Brain microvascular endothelial cell (primary cell): ENCODE results near the gene PIK3C2B.

Experiments used
- DNase-seq: peaks from one replicate; pipeline ENCODE4 v3.0.0-alpha.2; 2020
- H3K27ac ChIP-seq: fragments of 250-450 bp; sonication (Bioruptor Pico); 2 replicates; pipeline ENCODE4 v1.5.1; 2020; ENCODE audit warnings: mild to moderate bottlenecking, moderate library complexity
- H3K27me3 ChIP-seq: fragments of 250-450 bp; sonication (Bioruptor Pico); replicated peaks from 2 replicates; pipeline ENCODE4 v1.5.1; 2020; ENCODE audit warnings: mild to moderate bottlenecking
- H3K36me3 ChIP-seq: fragments of 250-450 bp; sonication (Bioruptor Pico); replicated peaks from 2 replicates; pipeline ENCODE4 v1.5.1; 2020; ENCODE audit warnings: mild to moderate bottlenecking
- H3K4me3 ChIP-seq: 2 replicates; pipeline ENCODE4 v1.5.1; 2011; ENCODE audit warnings: low read depth, mild to moderate bottlenecking, control low read depth, low read length, moderate library complexity
- CTCF ChIP-seq: IDR thresholded peaks from 2 replicates; pipeline ENCODE4 v1.5.1; 2011; ENCODE audit warnings: low read depth, mild to moderate bottlenecking, moderate library complexity, low read length, control low read depth, inconsistent platforms; ENCODE audit errors: missing control alignments
- in situ Hi-C: cut with HindIII; loops from 2 replicates; pipeline ENCODE4 v1.10.0; 2017; ENCODE audit warnings: low sequenced_read_pairs, low pct_ligation_motif_present

Gene PIK3C2B

GRCh38 chr1:204450461-204451257 is 43.9 kb downstream of the PIK3C2B start:
- no peaks in the 10 kb centered on the region for H3K36me3 ChIP-seq
- TF ChIP-seq CTCF, result no peak
- no peak overlapping the region for H3K4me3 ChIP-seq
- H3K27ac ChIP-seq, result no peak overlapping the region
- in situ Hi-C loops, result no loop called here
- H3K27me3 ChIP-seq, result no peaks in the 10 kb centered on the region
- no peak for DNase-seq

- no peaks in the 10 kb centered on the region for H3K36me3 ChIP-seq
Observed at GRCh38 chr1:204449678-204450280, 44.8 kb downstream of the PIK3C2B start.

GRCh38 chr1:204448991-204449677 is 45.5 kb downstream of the PIK3C2B start:
- TF ChIP-seq CTCF, result no peak
- DNase-seq, result no peak
- in situ Hi-C loops, result no loop called here
- no peaks in the 10 kb centered on the region for H3K36me3 ChIP-seq
- no peaks in the 10 kb centered on the region for H3K27me3 ChIP-seq
- H3K4me3 ChIP-seq, result no peak overlapping the region
- no peak overlapping the region for H3K27ac ChIP-seq

More at GRCh38 chr1:204449678-204450280, 44.8 kb downstream of the PIK3C2B start:
- TF ChIP-seq CTCF, result no peak
- in situ Hi-C loops, result no loop called here
- no peak for DNase-seq
- Histone ChIP-seq H3K4me3 (no peak overlapping the region), H3K27me3 (no peaks in the 10 kb centered on the region), H3K27ac (no peak overlapping the region)

DNA sequence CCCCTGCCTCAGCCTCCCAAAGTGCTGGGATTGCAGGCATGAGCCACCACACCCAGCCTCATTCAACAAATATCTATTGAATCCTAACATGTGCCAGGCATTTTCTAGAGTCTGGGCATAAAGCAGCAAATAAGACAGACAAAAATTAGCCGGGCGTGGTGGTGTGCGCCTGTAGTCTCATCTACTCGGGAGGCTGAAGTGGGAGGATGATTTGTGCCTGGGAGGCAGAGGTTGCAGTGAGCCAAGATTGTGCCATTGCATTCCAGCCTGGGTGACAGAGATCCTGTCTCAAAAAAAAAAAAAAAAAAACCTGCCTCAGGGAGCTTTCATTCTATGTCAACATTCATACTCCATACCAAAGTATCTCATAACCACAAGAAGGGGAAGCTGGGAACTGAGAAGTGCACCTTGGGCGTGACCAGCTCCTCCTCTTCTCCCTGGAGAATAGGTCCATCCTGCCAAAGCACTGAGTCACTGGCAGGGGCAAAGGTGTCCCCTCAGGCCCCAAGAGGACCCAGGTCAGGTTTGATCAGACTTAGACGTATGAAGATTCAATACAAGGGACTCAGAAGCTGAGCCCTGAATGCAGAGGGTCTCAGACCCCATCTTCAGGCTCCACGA is 46.2 kb downstream of the PIK3C2B start:
- H3K27me3 ChIP-seq, result no peaks in the 10 kb centered on the region
- no peaks in the 10 kb centered on the region for H3K36me3 ChIP-seq
- DNase-seq, result no peak
- TF ChIP-seq CTCF, result no peak
- in situ Hi-C loops, result no loop called here
- H3K27ac ChIP-seq, result no peak overlapping the region
- H3K4me3 ChIP-seq, result no peak overlapping the region

- H3K27ac ChIP-seq, result no peak overlapping the region
- H3K4me3 ChIP-seq, result no peak overlapping the region
- in situ Hi-C loops, result no loop called here
- H3K27me3 ChIP-seq, result no peaks in the 10 kb centered on the region
- H3K36me3 ChIP-seq, result no peaks in the 10 kb centered on the region
- no peak for DNase-seq
- TF ChIP-seq CTCF, result no peak
Observed at GRCh38 chr1:204447736-204448135, 46.9 kb downstream of the PIK3C2B start.
